Calu3 (cell line): ENCODE data around the gene MSANTD7. TPM values are rescaled to one million over a fixed set of nuclear protein-coding genes. Genes with fewer than 3 reads are reported as not detected.

Experiments used
- BruUV-seq: library from RNA; stranded (reverse); fragments of 400-500 nt; replicated peaks from 2 replicates; lab custom pipeline; 2021; lab: Mats Ljungman, UMichigan
- CTCF ChIA-PET: fragments of 300-600 bp; sonication (Branson Sonifier 250); formaldehyde crosslinking; loops from one replicate; lab custom pipeline; 2022; ENCODE audit warnings: antibody characterized with exemption; lab: Charles Lee
- DNase-seq: peaks from one replicate; pipeline ENCODE4 v3.0.0; 2022
- H3K27ac Mint-ChIP-seq: one replicate; pipeline ENCODE4 v1.8.0; 2022; ENCODE audit warnings: mixed read lengths; ENCODE audit not compliant: unreplicated experiment
- H3K27me3 Mint-ChIP-seq: one replicate; pipeline ENCODE4 v1.8.0; 2022; ENCODE audit warnings: mixed read lengths; ENCODE audit not compliant: unreplicated experiment
- H3K36me3 Mint-ChIP-seq: one replicate; pipeline ENCODE4 v1.8.0; 2022; ENCODE audit warnings: mild to moderate bottlenecking, moderate library complexity, mixed read lengths; ENCODE audit not compliant: insufficient read depth, unreplicated experiment
- H3K4me1 Mint-ChIP-seq: one replicate; pipeline ENCODE4 v1.8.0; 2022; ENCODE audit warnings: mild to moderate bottlenecking, low read depth, mixed read lengths; ENCODE audit not compliant: unreplicated experiment
- H3K4me3 Mint-ChIP-seq: one replicate; pipeline ENCODE4 v1.8.0; 2022; ENCODE audit warnings: mild to moderate bottlenecking, low read depth, moderate library complexity, mixed read lengths; ENCODE audit not compliant: unreplicated experiment
- H3K9me3 Mint-ChIP-seq: one replicate; pipeline ENCODE4 v1.8.0; 2022; ENCODE audit warnings: low read depth, mixed read lengths; ENCODE audit not compliant: unreplicated experiment
- CTCF ChIP-seq: fragments of 200-600 bp; IDR thresholded peaks from one replicate; pipeline ENCODE4 v1.8.0; 2022; ENCODE audit warnings: antibody characterized with exemption; ENCODE audit not compliant: unreplicated experiment
- intact Hi-C: fragments of 100-400 bp; cut with micrococcal nuclease; formaldehyde crosslinking; loops from one replicate; pipeline ENCODE4 v1.10.0; 2022; ENCODE audit not compliant: unreplicated experiment
- total RNA-seq: library from RNA; stranded (reverse); gene quantifications from 2 replicates; pipeline ENCODE4 v1.2.3, GENCODE V29; 2022

MSANTD7 gene
- total RNA-seq, 1 experiment from 2014 or later, result 21.9 TPM

GRCh38 chr10:14821635-14822375, 16.3 kb upstream of the MSANTD7 start:
- Mint-ChIP-seq H3K36me3 (peaks cover 7% of the 10 kb centered on the region), H3K4me1 (peaks cover 26% of the 10 kb centered on the region), H3K27ac (no peak overlapping the region), H3K27me3 (no peaks in the 10 kb centered on the region), H3K9me3 (no peaks in the 10 kb centered on the region), H3K4me3 (no peak overlapping the region)
- TF ChIP-seq CTCF, result no peak
- no TSS peak for BruUV-seq
- intact Hi-C loops, result loop anchor here (2.0 to 10.0 kb wide), 3 partner anchors 219 to 290 kb away; no protein-coding TSS in a partner anchor
- no peak for DNase-seq
- CTCF ChIA-PET, result interaction anchor here (0.6 to 1.8 kb wide), 2 partner anchors 15 to 324 kb away, joined by 7 to 8 read pairs; partner anchors contain the start of genes CDNF, HSPA14 and MSANTD7

GRCh38 chr10:14822879-14823755, 15.0 kb upstream of the MSANTD7 start:
- peak overlapping the region; percentile 38 for H3K27ac Mint-ChIP-seq
- peaks cover 7% of the 10 kb centered on the region for H3K36me3 Mint-ChIP-seq
- intact Hi-C loops, result loop anchor here (1.0 to 10.0 kb wide), 5 partner anchors 149 to 324 kb away; no protein-coding TSS in a partner anchor
- no peak for TF ChIP-seq CTCF
- H3K4me1 Mint-ChIP-seq, result peaks cover 26% of the 10 kb centered on the region
- H3K9me3 Mint-ChIP-seq, result no peaks in the 10 kb centered on the region
- H3K27me3 Mint-ChIP-seq, result no peaks in the 10 kb centered on the region
- BruUV-seq, result no TSS peak
- DNase-seq, result peak; percentile 49
- no peak overlapping the region for H3K4me3 Mint-ChIP-seq
- CTCF ChIA-PET, result interaction anchor here (1.1 to 1.8 kb wide), 5 partner anchors 14 to 270 kb away, joined by 3 to 8 read pairs (median 4); partner anchors contain the start of genes CDNF, HSPA14 and MSANTD7

- Mint-ChIP-seq H3K27ac (no peak overlapping the region), H3K36me3 (peaks cover 7% of the 10 kb centered on the region), H3K27me3 (no peaks in the 10 kb centered on the region), H3K4me1 (peaks cover 26% of the 10 kb centered on the region), H3K9me3 (no peaks in the 10 kb centered on the region), H3K4me3 (no peak overlapping the region)
- BruUV-seq, result no TSS peak
- CTCF ChIA-PET, result interaction anchor here (1.1 to 1.8 kb wide), 3 partner anchors 13 to 269 kb away, joined by 4 to 8 read pairs (median 6); partner anchors contain the start of genes CDNF, HSPA14 and MSANTD7
- no peak for TF ChIP-seq CTCF
- intact Hi-C loops, result loop anchor here (1.0 to 10.0 kb wide), 5 partner anchors 150 to 325 kb away; no protein-coding TSS in a partner anchor
- no peak for DNase-seq
Measured at GRCh38 chr10:14823966-14824365, 14.1 kb upstream of the MSANTD7 start.

- H3K36me3 Mint-ChIP-seq, result no peaks in the 10 kb centered on the region
- CTCF ChIA-PET, result no interaction called here
- intact Hi-C loops, result loop anchor here (10.0 kb wide), 1 partner anchor 251 kb away; no protein-coding TSS in a partner anchor
- no peak overlapping the region for H3K4me3 Mint-ChIP-seq
- DNase-seq, result no peak
- BruUV-seq, result no TSS peak
- no peak overlapping the region for H3K27ac Mint-ChIP-seq
- H3K9me3 Mint-ChIP-seq, result no peaks in the 10 kb centered on the region
- H3K4me1 Mint-ChIP-seq, result peaks cover 9% of the 10 kb centered on the region
- H3K27me3 Mint-ChIP-seq, result no peaks in the 10 kb centered on the region
- no peak for TF ChIP-seq CTCF
Measured at GRCh38 chr10:14826076-14826829, 11.9 kb upstream of the MSANTD7 start.
